Endothelial cell of umbilical vein (primary cell): ENCODE measurements around the gene FIG4. TPM values are rescaled to one million over a fixed set of nuclear protein-coding genes. Genes with fewer than 3 reads are reported as not detected.

Source experiments
- BruUV-seq: library from RNA; stranded (reverse); fragments of 400-500 nt; replicated peaks from 2 replicates; lab custom pipeline; 2021; lab: Mats Ljungman, UMichigan
- CTCF ChIA-PET: fragments of 300-600, 350-600 bp; sonication (Branson Sonifier 250); formaldehyde crosslinking; loops from one replicate; lab custom pipeline; 2021; ENCODE audit warnings: antibody characterized with exemption, inconsistent platforms; lab: Charles Lee
- POLR2A ChIA-PET: fragments of 300-600, 350-600 bp; sonication (Branson Sonifier 250); formaldehyde crosslinking; loops from one replicate; lab custom pipeline; 2021; ENCODE audit warnings: antibody characterized with exemption, inconsistent platforms; lab: Charles Lee
- DNase-seq: peaks from one replicate; pipeline ENCODE4 v3.0.0-alpha.2; 2011; ENCODE audit warnings: low read depth, low spot score
- FAIRE-seq: peaks from 2 replicates; lab custom pipeline; 2011; peaks lifted over from hg19 to GRCh38; lab: Jason Lieb, UNC
- H2AFZ ChIP-seq: 2 replicates; pipeline ENCODE4 v1.6.0; 2012; ENCODE audit warnings: low read depth, low read length, control low read depth, inconsistent platforms
- H3K27ac ChIP-seq: 2 replicates; pipeline ENCODE4 v1.5.1; 2011; ENCODE audit warnings: low read depth, mild to moderate bottlenecking, control low read depth, low read length, moderate library complexity; ENCODE audit not compliant: insufficient read depth
- H3K27me3 ChIP-seq, 2 experiments: 2 replicates each; pipeline versions ENCODE4 v1.6.0 to v1.6.1; 2011; ENCODE audit warnings: low read length in 2 of 2, mixed read lengths in 1 of 2; ENCODE audit not compliant: control insufficient read depth in 2 of 2, insufficient read depth in 2 of 2
- H3K36me3 ChIP-seq, 2 experiments: 2 replicates in 1 of 2; 3 replicates in 1 of 2; pipeline ENCODE4 v1.5.1; 2011; ENCODE audit warnings: low read length in 2 of 2, mild to moderate bottlenecking in 1 of 2, moderate library complexity in 1 of 2; ENCODE audit not compliant: control insufficient read depth in 2 of 2, insufficient read depth in 2 of 2; ENCODE audit errors: extremely low read depth in 1 of 2
- H3K4me1 ChIP-seq: 3 replicates; pipeline ENCODE4 v1.5.1; 2011; ENCODE audit warnings: mild to moderate bottlenecking, low read length; ENCODE audit not compliant: control insufficient read depth, insufficient read depth; ENCODE audit errors: extremely low read depth
- H3K4me2 ChIP-seq: 2 replicates; pipeline ENCODE4 v1.6.1; 2011; ENCODE audit warnings: low read length, control low read depth, mixed read lengths; ENCODE audit not compliant: insufficient read depth
- H3K4me3 ChIP-seq, 3 experiments: fragments of 200-600 bp in 1 of 3; sonication (generic), shearing (Covaris generic) in 1 of 3; replicated peaks in 1 of 3; 2 replicates each; pipeline ENCODE4 v1.5.1; 2011 to 2016; ENCODE audit warnings: control low read depth in 3 of 3, low read length in 3 of 3, mild to moderate bottlenecking in 2 of 3, inconsistent platforms in 1 of 3, low read depth in 1 of 3, moderate library complexity in 1 of 3; ENCODE audit not compliant: insufficient read depth in 1 of 3
- H3K79me2 ChIP-seq: 2 replicates; pipeline ENCODE4 v1.6.0; 2012; ENCODE audit warnings: low read length, inconsistent platforms; ENCODE audit not compliant: control insufficient read depth, insufficient read depth
- H3K9ac ChIP-seq: replicated peaks from 2 replicates; pipeline ENCODE3; 2011; ENCODE audit warnings: low read length, control low read depth; ENCODE audit not compliant: insufficient read depth; ENCODE audit errors: extremely low read depth
- H3K9me1 ChIP-seq: replicated peaks from 3 replicates; pipeline ENCODE4 v1.6.0; 2011; ENCODE audit warnings: mild to moderate bottlenecking, low read length; ENCODE audit not compliant: control insufficient read depth, insufficient read depth; ENCODE audit errors: extremely low read depth
- H3K9me3 ChIP-seq: replicated peaks from 2 replicates; pipeline ENCODE4 v1.5.1; 2012; ENCODE audit warnings: low read length, inconsistent platforms; ENCODE audit not compliant: control insufficient read depth, insufficient read depth
- H4K20me1 ChIP-seq: replicated peaks from 2 replicates; pipeline ENCODE3; 2011; ENCODE audit warnings: mild to moderate bottlenecking, low read length; ENCODE audit not compliant: control insufficient read depth, insufficient read depth; ENCODE audit errors: extremely low read depth
- EZH2 ChIP-seq: IDR thresholded peaks from 2 replicates; pipeline ENCODE4 v1.6.1; 2012; ENCODE audit warnings: borderline replicate concordance, low read depth, mild to moderate bottlenecking, moderate library complexity, low read length, inconsistent platforms; ENCODE audit not compliant: severe bottlenecking
- FOS ChIP-seq: IDR thresholded peaks from 2 replicates; pipeline ENCODE4 v1.6.1; 2011; ENCODE audit warnings: mild to moderate bottlenecking, low read length, moderate library complexity, borderline replicate concordance; ENCODE audit not compliant: insufficient read depth
- GATA2 ChIP-seq: IDR thresholded peaks from 2 replicates; pipeline ENCODE4 v1.7.0; 2011; ENCODE audit warnings: low read depth, mild to moderate bottlenecking, moderate library complexity, mixed read lengths, low read length; ENCODE audit not compliant: insufficient read length, insufficient read depth
- JUN ChIP-seq: IDR thresholded peaks from 2 replicates; pipeline ENCODE4 v1.6.1; 2011; ENCODE audit warnings: borderline replicate concordance, low read depth; ENCODE audit not compliant: insufficient read length, insufficient read depth
- MYC ChIP-seq: IDR thresholded peaks from one replicate; pipeline ENCODE4 v1.6.1; 2011; ENCODE audit warnings: mild to moderate bottlenecking, low read depth, low read length
- POLR2A ChIP-seq: IDR thresholded peaks from 2 replicates; pipeline ENCODE4 v1.6.1; 2012; ENCODE audit warnings: low read depth, mild to moderate bottlenecking, control low read depth, low read length
- POLR2AphosphoS5 ChIP-seq: IDR thresholded peaks from 2 replicates; pipeline ENCODE4 v1.6.1; 2012; ENCODE audit warnings: low read depth, mild to moderate bottlenecking, control low read depth, low read length, moderate library complexity; ENCODE audit not compliant: insufficient read depth
- dilution Hi-C: fragments of 300-500 bp; cut with MboI; formaldehyde crosslinking; loops from one replicate; pipeline ENCODE4 v1.15.0; 2019; ENCODE audit warnings: low sequenced_read_pairs; ENCODE audit not compliant: extremely low pct_ligation_motif_present
- intact Hi-C: fragments of 100-400 bp; cut with micrococcal nuclease; formaldehyde crosslinking; loops from one replicate; pipeline ENCODE4 v1.10.0; 2022
- polyA plus RNA-seq, 4 experiments: library from polyadenylated mRNA; depleted of rRNA in 3 of 4; stranded (reverse) in 3 of 4; unstranded in 1 of 4; fragments of >200 nt; gene quantifications; 2 replicates each; pipeline versions ENCODE4 v1.2.1 to v1.2.3, GENCODE V29; 2011 to 2012; ENCODE audit warnings: missing spikeins in 1 of 4
- total RNA-seq: library from RNA; stranded (reverse); gene quantifications from 2 replicates; pipeline ENCODE4 v1.2.3, GENCODE V29; 2021
- TF ChIP-seq, protein P1 (sequence below): IDR thresholded peaks from 2 replicates; pipeline ENCODE4 v1.6.1; 2011; ENCODE audit not compliant: insufficient read depth, insufficient read length
- TF ChIP-seq, protein P2 (sequence below), 2 donors: IDR thresholded peaks; 1 replicate in 1 of 2; 2 replicates in 1 of 2; pipeline ENCODE4 v1.5.1; 2011; ENCODE audit warnings: low read length in 2 of 2, mild to moderate bottlenecking in 2 of 2, moderate library complexity in 2 of 2, control low read depth in 1 of 2, inconsistent platforms in 1 of 2, low read depth in 1 of 2; ENCODE audit not compliant: insufficient read depth in 1 of 2; ENCODE audit errors: extremely low read depth in 1 of 2

The FIG4 gene
- total and polyA plus RNA-seq, 2 donors (not counting 3 experiments of a cell fraction or from before 2014, with no cell fraction given), result 7.9 to 12.2 TPM

DNA sequence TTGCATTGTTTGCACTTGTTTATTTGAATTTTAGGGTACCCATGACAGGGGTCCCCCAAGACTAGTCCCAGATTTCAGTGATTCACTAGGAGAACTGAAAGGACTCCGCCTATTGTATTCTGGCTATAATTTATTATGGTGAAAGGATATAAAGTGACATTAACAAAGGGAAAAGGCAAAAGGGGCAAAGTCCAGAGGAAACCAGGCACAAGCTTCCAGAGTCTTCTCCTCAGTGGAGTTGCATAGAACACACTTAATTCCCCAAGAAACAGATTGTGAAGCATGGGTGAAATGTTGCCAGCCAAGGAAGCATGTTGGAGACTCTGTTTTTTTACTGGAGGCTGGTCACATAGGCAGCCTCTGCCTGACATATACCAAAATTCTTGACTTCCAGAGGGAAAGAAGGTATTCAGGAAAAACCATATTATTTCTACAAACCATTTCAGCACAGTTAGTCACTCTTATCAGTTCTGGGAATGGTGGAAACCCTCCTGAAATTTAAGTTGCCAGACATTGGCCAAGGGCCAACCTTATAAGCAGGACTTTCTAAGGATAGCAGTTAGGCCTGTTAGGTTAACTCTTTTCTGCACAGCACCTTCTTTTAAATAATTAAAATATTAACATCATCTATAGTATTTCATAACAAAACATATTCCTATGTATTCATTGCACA, 71.8 kb downstream of the FIG4 start:
- Histone ChIP-seq H3K36me3 (peaks cover 0 to 2% of the 10 kb centered on the region in 2 experiments), H3K27me3 (peaks cover 0 to 5% of the 10 kb centered on the region in 2 experiments), H4K20me1 (peaks cover 6% of the 10 kb centered on the region), H3K4me2 (no peak overlapping the region), H3K9me3 (no peaks in the 10 kb centered on the region), H3K4me1 (peaks cover 11% of the 10 kb centered on the region), H3K27ac (no peak overlapping the region), H2AFZ (no peak overlapping the region), H3K79me2 (no peaks in the 10 kb centered on the region), H3K4me3 (no peak overlapping the region), H3K9me1 (no peaks in the 10 kb centered on the region), H3K9ac (no peak overlapping the region)
- dilution Hi-C loops, result no loop called here
- intact Hi-C loops, result no loop called here
- no TSS peak for BruUV-seq
- TF ChIP-seq, protein P1, sequence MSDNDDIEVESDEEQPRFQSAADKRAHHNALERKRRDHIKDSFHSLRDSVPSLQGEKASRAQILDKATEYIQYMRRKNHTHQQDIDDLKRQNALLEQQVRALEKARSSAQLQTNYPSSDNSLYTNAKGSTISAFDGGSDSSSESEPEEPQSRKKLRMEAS, result no peak
- peak; percentile 36 for TF ChIP-seq GATA2
- ChIA-PET POLR2A (no interaction called here), CTCF (no interaction called here)
- DNase-seq (peak; percentile 8), FAIRE-seq (no peak)

DNA sequence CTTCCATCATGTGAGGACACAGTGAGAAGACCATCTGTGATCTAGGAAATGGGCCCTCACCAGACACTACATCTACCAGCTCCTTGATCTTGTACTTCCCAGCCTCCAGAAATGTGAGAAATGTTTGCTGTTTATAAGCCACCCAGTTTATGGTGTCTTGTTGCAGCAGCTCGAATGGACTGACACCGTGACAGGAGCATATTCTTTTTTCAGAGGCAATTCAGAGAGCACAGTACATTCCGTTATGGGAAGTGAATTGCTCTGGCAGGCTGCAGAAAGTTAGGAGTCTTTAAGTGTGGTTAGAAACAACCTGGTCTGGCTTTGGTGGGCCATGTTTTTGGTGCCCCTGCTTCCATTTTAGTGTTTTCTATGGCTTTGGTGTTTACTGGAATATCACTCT, 75.1 kb downstream of the FIG4 start:
- no peaks in the 10 kb centered on the region for H3K9me3 ChIP-seq
- POLR2A ChIA-PET, result no interaction called here
- H4K20me1 ChIP-seq, result peaks cover 2% of the 10 kb centered on the region
- peaks cover 0 to 5% of the 10 kb centered on the region in 2 experiments for H3K27me3 ChIP-seq
- no peak overlapping the region for H3K27ac ChIP-seq
- intact Hi-C loops (no loop called here), dilution Hi-C loops (no loop called here)
- DNase-seq (no peak), FAIRE-seq (no peak)
- H3K4me3 ChIP-seq, result no peak overlapping the region
- no TSS peak for BruUV-seq
- CTCF ChIA-PET, result no interaction called here
- H2AFZ ChIP-seq, result no peak overlapping the region
- no peak overlapping the region for H3K9ac ChIP-seq
- TF ChIP-seq FOS (no peak), MYC (no peak), JUN (no peak), POLR2AphosphoS5 (no peak), POLR2A (no peak), GATA2 (no peak), EZH2 (no peak)
- TF ChIP-seq, protein P1, result no peak
- TF ChIP-seq, protein P2, sequence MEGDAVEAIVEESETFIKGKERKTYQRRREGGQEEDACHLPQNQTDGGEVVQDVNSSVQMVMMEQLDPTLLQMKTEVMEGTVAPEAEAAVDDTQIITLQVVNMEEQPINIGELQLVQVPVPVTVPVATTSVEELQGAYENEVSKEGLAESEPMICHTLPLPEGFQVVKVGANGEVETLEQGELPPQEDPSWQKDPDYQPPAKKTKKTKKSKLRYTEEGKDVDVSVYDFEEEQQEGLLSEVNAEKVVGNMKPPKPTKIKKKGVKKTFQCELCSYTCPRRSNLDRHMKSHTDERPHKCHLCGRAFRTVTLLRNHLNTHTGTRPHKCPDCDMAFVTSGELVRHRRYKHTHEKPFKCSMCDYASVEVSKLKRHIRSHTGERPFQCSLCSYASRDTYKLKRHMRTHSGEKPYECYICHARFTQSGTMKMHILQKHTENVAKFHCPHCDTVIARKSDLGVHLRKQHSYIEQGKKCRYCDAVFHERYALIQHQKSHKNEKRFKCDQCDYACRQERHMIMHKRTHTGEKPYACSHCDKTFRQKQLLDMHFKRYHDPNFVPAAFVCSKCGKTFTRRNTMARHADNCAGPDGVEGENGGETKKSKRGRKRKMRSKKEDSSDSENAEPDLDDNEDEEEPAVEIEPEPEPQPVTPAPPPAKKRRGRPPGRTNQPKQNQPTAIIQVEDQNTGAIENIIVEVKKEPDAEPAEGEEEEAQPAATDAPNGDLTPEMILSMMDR (IDR thresholded peaks at IDR 0.05; ENCODE audit: extremely low read depth in 1 of 2, insufficient read depth in 1 of 2, low read depth in 1 of 2, low read length in 2 of 2), result no peak
- H3K4me2 ChIP-seq, result no peak overlapping the region
- H3K9me1 ChIP-seq, result no peaks in the 10 kb centered on the region
- no peaks in the 10 kb centered on the region for H3K79me2 ChIP-seq
- H3K4me1 ChIP-seq, result no peaks in the 10 kb centered on the region
- H3K36me3 ChIP-seq, result peaks cover 0 to 2% of the 10 kb centered on the region in 2 experiments
